Brain microvascular endothelial cell (primary cell): ENCODE data around the gene ADAMTS2.
"Not testable (repeated sequence)": the region's sequence is repeated elsewhere in the genome, so short reads cannot be mapped to it uniquely, and the experiment has no call there.

Experiments used
- DNase-seq: peaks from one replicate; pipeline ENCODE4 v3.0.0-alpha.2; 2020
- H3K27ac ChIP-seq: fragments of 250-450 bp; sonication (Bioruptor Pico); 2 replicates; pipeline ENCODE4 v1.5.1; 2020; ENCODE audit warnings: mild to moderate bottlenecking, moderate library complexity
- H3K27me3 ChIP-seq: fragments of 250-450 bp; sonication (Bioruptor Pico); replicated peaks from 2 replicates; pipeline ENCODE4 v1.5.1; 2020; ENCODE audit warnings: mild to moderate bottlenecking
- H3K36me3 ChIP-seq: fragments of 250-450 bp; sonication (Bioruptor Pico); replicated peaks from 2 replicates; pipeline ENCODE4 v1.5.1; 2020; ENCODE audit warnings: mild to moderate bottlenecking
- H3K4me3 ChIP-seq: 2 replicates; pipeline ENCODE4 v1.5.1; 2011; ENCODE audit warnings: low read depth, mild to moderate bottlenecking, control low read depth, low read length, moderate library complexity
- in situ Hi-C: cut with HindIII; loops from 2 replicates; pipeline ENCODE4 v1.10.0; 2017; ENCODE audit warnings: low sequenced_read_pairs, low pct_ligation_motif_present
- TF ChIP-seq, protein P1 (sequence below): IDR thresholded peaks from 2 replicates; pipeline ENCODE4 v1.5.1; 2011; ENCODE audit warnings: low read depth, mild to moderate bottlenecking, moderate library complexity, low read length, control low read depth, inconsistent platforms; ENCODE audit errors: missing control alignments

ADAMTS2 gene

DNA sequence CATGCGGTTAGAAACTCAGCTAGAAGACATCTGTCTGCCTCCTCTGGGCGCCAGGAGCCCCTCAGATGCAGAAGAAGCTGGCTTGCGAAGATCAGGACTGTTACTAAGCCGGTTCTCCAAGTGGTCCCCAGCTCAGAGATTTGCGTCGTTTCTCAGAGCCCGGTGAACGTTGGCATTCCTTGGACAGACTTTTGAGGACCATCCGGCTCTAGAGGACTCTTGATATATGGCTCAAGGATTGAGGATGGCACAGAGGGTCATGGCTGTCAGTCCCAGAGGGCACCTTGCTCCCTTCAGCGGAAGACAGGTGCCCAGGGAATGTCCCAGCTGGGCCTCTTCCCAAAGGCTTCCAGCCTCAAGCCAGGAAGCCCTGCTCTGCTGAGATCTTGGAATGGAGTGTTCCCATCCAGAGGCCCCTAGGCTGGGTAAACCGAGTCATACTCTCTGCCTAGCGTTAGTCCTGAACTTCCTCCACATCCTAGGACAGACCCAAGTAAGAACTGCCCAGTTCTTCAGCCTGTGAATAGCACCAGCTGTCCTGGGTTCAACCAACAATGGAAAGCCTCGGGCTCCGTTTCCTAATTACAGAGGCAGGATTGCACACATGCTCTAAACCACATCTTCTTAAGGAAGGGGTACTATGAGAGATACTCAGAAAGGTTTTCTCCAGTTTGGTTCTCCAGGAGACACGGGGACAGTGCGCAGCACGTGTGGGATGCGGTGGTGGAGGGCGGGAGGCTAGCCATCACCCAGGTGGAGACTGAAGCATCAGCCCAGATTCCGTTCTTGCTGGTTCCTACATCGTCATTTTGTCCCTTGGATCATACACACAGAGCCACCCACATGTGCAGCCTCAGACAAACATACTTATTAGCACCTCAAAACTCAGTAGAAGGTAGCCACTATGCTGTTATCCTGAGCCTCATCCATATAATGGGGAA lies 233.7 kb downstream of the ADAMTS2 start:
- H3K4me3 ChIP-seq = no peak overlapping the region
- no peak for DNase-seq
- in situ Hi-C loops = no loop called here
- peaks cover 7% of the 10 kb centered on the region for H3K36me3 ChIP-seq
- no peak overlapping the region for H3K27ac ChIP-seq
- TF ChIP-seq, protein P1, sequence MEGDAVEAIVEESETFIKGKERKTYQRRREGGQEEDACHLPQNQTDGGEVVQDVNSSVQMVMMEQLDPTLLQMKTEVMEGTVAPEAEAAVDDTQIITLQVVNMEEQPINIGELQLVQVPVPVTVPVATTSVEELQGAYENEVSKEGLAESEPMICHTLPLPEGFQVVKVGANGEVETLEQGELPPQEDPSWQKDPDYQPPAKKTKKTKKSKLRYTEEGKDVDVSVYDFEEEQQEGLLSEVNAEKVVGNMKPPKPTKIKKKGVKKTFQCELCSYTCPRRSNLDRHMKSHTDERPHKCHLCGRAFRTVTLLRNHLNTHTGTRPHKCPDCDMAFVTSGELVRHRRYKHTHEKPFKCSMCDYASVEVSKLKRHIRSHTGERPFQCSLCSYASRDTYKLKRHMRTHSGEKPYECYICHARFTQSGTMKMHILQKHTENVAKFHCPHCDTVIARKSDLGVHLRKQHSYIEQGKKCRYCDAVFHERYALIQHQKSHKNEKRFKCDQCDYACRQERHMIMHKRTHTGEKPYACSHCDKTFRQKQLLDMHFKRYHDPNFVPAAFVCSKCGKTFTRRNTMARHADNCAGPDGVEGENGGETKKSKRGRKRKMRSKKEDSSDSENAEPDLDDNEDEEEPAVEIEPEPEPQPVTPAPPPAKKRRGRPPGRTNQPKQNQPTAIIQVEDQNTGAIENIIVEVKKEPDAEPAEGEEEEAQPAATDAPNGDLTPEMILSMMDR = no peak
- H3K27me3 ChIP-seq = no peaks in the 10 kb centered on the region

DNA sequence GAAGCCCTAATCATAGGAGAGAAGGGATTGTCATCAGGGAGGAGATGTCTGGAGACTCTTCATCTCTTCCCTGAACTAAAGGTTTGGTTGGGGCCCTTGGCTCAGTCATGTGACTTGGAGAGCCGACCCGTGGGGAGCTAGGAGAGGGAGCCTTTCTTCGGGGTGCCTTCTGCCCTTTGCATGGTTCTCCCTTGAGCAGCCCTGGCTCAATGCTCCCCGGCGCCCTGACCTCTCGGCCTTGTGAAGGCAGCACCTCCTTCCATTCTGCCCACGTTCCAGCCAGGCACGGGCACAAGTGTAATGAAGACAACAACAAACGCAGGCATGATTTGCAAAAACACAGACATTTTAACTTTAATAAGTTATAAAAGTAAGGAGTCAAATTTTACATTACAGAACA lies 234.7 kb downstream of the ADAMTS2 start:
- in situ Hi-C loops = no loop called here
- no peaks in the 10 kb centered on the region for H3K27me3 ChIP-seq

DNA sequence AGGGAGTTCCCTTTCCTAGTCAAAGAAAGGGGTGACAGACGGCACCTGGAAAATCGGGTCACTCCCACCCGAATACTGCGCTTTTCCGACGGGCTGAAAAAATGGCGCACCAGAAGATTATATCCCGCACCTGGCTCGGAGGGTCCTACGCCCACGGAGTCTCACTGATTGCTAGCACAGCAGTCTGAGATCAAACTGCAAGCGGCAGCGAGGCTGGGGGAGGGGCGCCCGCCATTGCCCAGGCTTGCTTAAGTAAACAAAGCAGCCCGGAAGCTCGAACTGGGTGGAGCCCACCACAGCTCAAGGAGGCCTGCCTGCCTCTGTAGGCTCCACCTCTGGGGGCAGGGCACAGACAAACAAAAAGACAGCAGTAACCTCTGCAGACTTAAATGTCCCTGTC lies 244.0 kb downstream of the ADAMTS2 start:
- H3K4me3 ChIP-seq, H3K27ac ChIP-seq, H3K36me3 ChIP-seq, H3K27me3 ChIP-seq, DNase-seq, in situ Hi-C loops: not testable (repeated sequence)

More for the DNA sequence above, 234.7 kb downstream of the ADAMTS2 start:
- H3K36me3 ChIP-seq = peaks cover 7% of the 10 kb centered on the region
- TF ChIP-seq, protein P1 = no peak
- H3K4me3 ChIP-seq = no peak overlapping the region
- H3K27ac ChIP-seq = no peak overlapping the region
- no peak for DNase-seq

DNA sequence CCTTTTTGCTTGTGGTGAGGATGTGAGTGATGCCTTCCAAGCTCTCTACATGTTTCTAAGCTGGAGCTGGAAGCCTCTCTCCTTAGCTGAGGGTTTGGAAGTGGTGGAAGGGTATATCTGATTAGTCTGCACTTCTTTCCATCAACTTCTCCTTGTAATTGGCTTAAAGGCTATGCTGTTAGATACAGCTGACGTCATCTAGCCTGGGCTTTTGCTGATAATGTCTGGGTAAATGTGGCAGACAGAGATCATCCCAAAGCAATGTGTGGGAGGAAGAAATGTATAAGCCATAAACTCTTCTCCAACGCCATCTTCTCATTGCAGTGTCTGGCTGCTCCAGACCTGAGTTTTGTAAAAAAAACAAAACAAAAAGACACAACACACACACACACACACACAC lies 255.8 kb downstream of the ADAMTS2 start:
- Histone ChIP-seq H3K27me3 (no peaks in the 10 kb centered on the region), H3K27ac (no peak overlapping the region), H3K36me3 (no peaks in the 10 kb centered on the region), H3K4me3 (no peak overlapping the region)
- DNase-seq = no peak
- in situ Hi-C loops = no loop called here
- TF ChIP-seq, protein P1 = no peak

DNA sequence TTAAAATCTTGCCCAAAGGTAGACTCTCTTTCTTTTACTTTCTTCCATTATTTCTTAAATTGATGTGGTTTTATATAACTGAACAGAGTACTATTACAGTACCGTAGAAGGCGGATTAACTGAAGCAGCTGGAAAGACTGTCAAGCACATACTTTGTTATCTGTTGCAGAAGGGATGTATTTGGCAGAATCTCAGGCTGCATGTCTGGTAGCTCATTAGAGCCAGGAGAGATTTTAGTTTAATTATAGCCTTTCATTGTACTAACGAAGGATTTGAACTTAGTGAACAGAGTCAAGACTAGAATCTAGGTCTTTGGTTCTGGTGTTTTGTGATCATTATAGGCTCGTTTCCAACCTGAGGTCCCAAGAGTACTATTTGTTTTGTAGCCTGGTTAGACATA lies 264.5 kb downstream of the ADAMTS2 start:
- Histone ChIP-seq H3K36me3 (peaks cover 27% of the 10 kb centered on the region), H3K27me3 (no peaks in the 10 kb centered on the region), H3K27ac (no peak overlapping the region), H3K4me3 (no peak overlapping the region)
- TF ChIP-seq, protein P1 = no peak
- in situ Hi-C loops = no loop called here
- DNase-seq = no peak

DNA sequence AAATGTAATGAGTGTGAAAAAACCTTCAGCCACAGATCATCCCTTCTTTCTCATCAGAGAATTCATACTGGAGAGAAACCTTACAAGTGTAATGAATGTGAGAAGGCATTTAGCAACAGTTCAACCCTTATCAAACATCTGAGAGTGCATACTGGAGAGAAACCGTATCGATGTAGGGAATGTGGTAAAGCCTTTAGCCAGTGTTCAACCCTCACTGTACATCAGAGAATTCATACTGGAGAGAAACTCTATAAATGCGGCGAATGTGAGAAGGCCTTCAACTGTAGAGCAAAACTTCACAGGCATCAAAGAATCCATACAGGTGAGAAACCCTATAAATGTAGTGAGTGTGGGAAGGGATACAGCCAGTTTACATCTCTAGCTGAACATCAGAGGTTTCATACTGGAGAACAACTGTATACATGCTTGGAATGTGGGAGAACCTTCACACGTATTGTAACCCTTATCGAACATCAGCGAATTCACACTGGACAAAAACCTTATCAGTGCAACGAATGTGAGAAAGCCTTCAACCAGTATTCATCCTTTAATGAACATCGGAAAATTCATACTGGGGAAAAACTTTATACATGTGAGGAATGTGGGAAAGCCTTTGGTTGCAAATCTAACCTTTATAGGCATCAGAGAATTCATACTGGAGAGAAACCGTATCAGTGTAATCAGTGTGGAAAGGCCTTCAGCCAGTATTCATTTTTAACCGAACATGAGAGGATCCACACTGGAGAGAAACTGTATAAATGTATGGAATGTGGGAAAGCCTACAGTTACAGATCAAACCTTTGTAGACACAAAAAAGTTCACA lies 265.9 kb downstream of the ADAMTS2 start:
- TF ChIP-seq, protein P1 = no peak
- Histone ChIP-seq H3K27me3 (no peaks in the 10 kb centered on the region), H3K36me3 (peaks cover 27% of the 10 kb centered on the region), H3K4me3 (no peak overlapping the region), H3K27ac (no peak overlapping the region)
- no peak for DNase-seq
- in situ Hi-C loops = no loop called here
